HepG2 (cell line): ENCODE results near the gene HMGB3. TPM values are rescaled to one million over a fixed set of nuclear protein-coding genes. Genes with fewer than 3 reads are reported as not detected.

Source experiments
- ATAC-seq: fragments of 200-7000 bp; cut with Tn5 transposase; 3 replicates; pipeline ENCODE4 v1.9.1; 2020; ENCODE audit warnings: mild to moderate bottlenecking, moderate library complexity
- BruUV-seq: library from RNA; stranded (reverse); fragments of 400-500 nt; replicated peaks from 2 replicates; lab custom pipeline; 2021; lab: Mats Ljungman, UMichigan
- CTCF ChIA-PET: fragments of 300-600 bp; formaldehyde crosslinking; extraction: SDS; loops from one replicate; lab custom pipeline; 2021; ENCODE audit warnings: low total read pairs, inconsistent platforms, low intra/inter-chr PET ratio; lab: Yijun Ruan, JAX
- POLR2A ChIA-PET: fragments of 350-600 bp; sonication (Branson Sonifier 250); formaldehyde crosslinking; loops from one replicate; lab custom pipeline; 2020; ENCODE audit warnings: antibody characterized with exemption, inconsistent platforms; lab: Yijun Ruan, JAX
- DNase-seq: peaks from one replicate; pipeline ENCODE4 v3.0.0-alpha.2; 2015; ENCODE audit warnings: low spot score
- FAIRE-seq: peaks from 3 replicates; lab custom pipeline; 2011; peaks lifted over from hg19 to GRCh38; lab: Jason Lieb, UNC
- H2AFZ ChIP-seq: one replicate; pipeline ENCODE4 v1.6.1; 2011; ENCODE audit warnings: low read length, inconsistent platforms
- H3K27ac ChIP-seq: fragments of 300-600 bp; 3 replicates; pipeline ENCODE4 v1.8.0; 2011; ENCODE audit warnings: mixed run types, mild to moderate bottlenecking, mixed read lengths, low read length, inconsistent platforms; ENCODE audit not compliant: insufficient read depth; ENCODE audit errors: extremely low read length
- H3K27me3 ChIP-seq, 2 experiments: fragments of 200-600 bp in 1 of 2; 2 replicates in 1 of 2; 3 replicates in 1 of 2; pipeline versions ENCODE4 v1.6.0 to v1.8.0; 2011; ENCODE audit warnings: low read length in 2 of 2, mild to moderate bottlenecking in 2 of 2, moderate library complexity in 2 of 2, inconsistent platforms in 1 of 2; ENCODE audit not compliant: insufficient read depth in 2 of 2, control insufficient read depth in 1 of 2
- H3K36me3 ChIP-seq, 2 experiments: fragments of 200-600 bp in 1 of 2; replicated peaks in 1 of 2; 2 replicates in 1 of 2; 3 replicates in 1 of 2; pipeline versions ENCODE4 v1.5.1 to v1.8.0; 2011; ENCODE audit warnings: low read length in 2 of 2, inconsistent platforms in 1 of 2; ENCODE audit not compliant: insufficient read depth in 2 of 2, control insufficient read depth in 1 of 2
- H3K4me1 ChIP-seq: 2 replicates; pipeline ENCODE4 v1.5.1; 2012; ENCODE audit warnings: low read length, inconsistent platforms; ENCODE audit not compliant: insufficient read depth
- H3K4me2 ChIP-seq: 2 replicates; pipeline ENCODE4 v1.6.0; 2011; ENCODE audit warnings: low read depth, low read length, inconsistent platforms
- H3K4me3 ChIP-seq, 3 experiments: fragments of 200-600 bp in 1 of 3; sonication (generic), shearing (Covaris generic) in 1 of 3; replicated peaks in 1 of 3; 2 replicates each; pipeline ENCODE4 v1.5.1; 2011 to 2016; ENCODE audit warnings: low read length in 3 of 3, inconsistent platforms in 2 of 3, low read depth in 2 of 3, mild to moderate bottlenecking in 2 of 3, control low read depth in 1 of 3, mixed read lengths in 1 of 3; ENCODE audit not compliant: insufficient read depth in 1 of 3
- H3K79me2 ChIP-seq: one replicate; pipeline ENCODE4 v1.6.1; 2011; ENCODE audit warnings: low read length, inconsistent platforms; ENCODE audit not compliant: insufficient read depth
- H3K9ac ChIP-seq: 2 replicates; pipeline ENCODE4 v1.6.0; 2011; ENCODE audit warnings: mild to moderate bottlenecking, low read depth, low read length, inconsistent platforms; ENCODE audit not compliant: insufficient read depth
- H3K9me3 ChIP-seq: 2 replicates; pipeline ENCODE4 v1.5.1; 2012; ENCODE audit warnings: mild to moderate bottlenecking, low read length
- H4K20me1 ChIP-seq: 2 replicates; pipeline ENCODE4 v1.6.0; 2011; ENCODE audit warnings: inconsistent platforms, mild to moderate bottlenecking, low read length, moderate library complexity; ENCODE audit not compliant: insufficient read depth
- CENPX ChIP-seq: sonication (generic); formaldehyde crosslinking; IDR thresholded peaks from 2 replicates; pipeline ENCODE4 v1.9.0; 2021; ENCODE audit warnings: mild to moderate bottlenecking, missing genetic modification reagents, moderate library complexity
- HMG20A ChIP-seq: IDR thresholded peaks from 2 replicates; pipeline ENCODE4 v1.6.1; 2016; ENCODE audit warnings: borderline replicate concordance
- KIAA2018 ChIP-seq: sonication (generic); formaldehyde crosslinking; IDR thresholded peaks from 2 replicates; pipeline ENCODE4 v1.5.0; 2020; ENCODE audit warnings: mild to moderate bottlenecking, missing genetic modification reagents, borderline replicate concordance
- PRDM4 ChIP-seq: sonication (generic); formaldehyde crosslinking; IDR thresholded peaks from 2 replicates; pipeline ENCODE4 v1.9.0; 2021; ENCODE audit warnings: missing genetic modification reagents, borderline replicate concordance
- RFX3 ChIP-seq: IDR thresholded peaks from 2 replicates; pipeline ENCODE4 v1.6.1; 2016; ENCODE audit warnings: missing biosample characterization, missing genetic modification reagents
- RFXAP ChIP-seq: sonication (generic); formaldehyde crosslinking; IDR thresholded peaks from 2 replicates; pipeline ENCODE4 v1.4.0; 2020; ENCODE audit warnings: missing genetic modification reagents, borderline replicate concordance
- XRCC5 ChIP-seq: fragments of 200-400 bp; formaldehyde crosslinking; optimal IDR thresholded peaks from 2 replicates; pipeline ENCODE3; 2017; ENCODE audit warnings: mild to moderate bottlenecking, low read length
- ZNF337 ChIP-seq: sonication (generic); formaldehyde crosslinking; IDR thresholded peaks from 2 replicates; pipeline ENCODE4 v1.5.1; 2020; ENCODE audit warnings: missing genetic modification reagents, low read depth, mild to moderate bottlenecking, borderline replicate concordance
- ZNF670 ChIP-seq: sonication (generic); formaldehyde crosslinking; IDR thresholded peaks from 2 replicates; pipeline ENCODE4 v1.8.0; 2022; ENCODE audit warnings: mild to moderate bottlenecking, missing genetic modification reagents, borderline replicate concordance
- WGBS: methylation state at CpG from one replicate; pipeline ENCODE4 v1.1.6; 2017; ENCODE audit warnings: low lambda C conversion rate; 5-methylcytosine and 5-hydroxymethylcytosine counted together
- in situ Hi-C: cut with HindIII; loops from 2 replicates; pipeline ENCODE4 v1.10.0; 2017; ENCODE audit warnings: low pct_unique_long_range_greater_than_20kb; ENCODE audit not compliant: extremely low pct_ligation_motif_present
- intact Hi-C: fragments of 100-400 bp; cut with micrococcal nuclease; formaldehyde crosslinking; loops from one replicate; pipeline ENCODE4 v1.10.0; 2022; ENCODE audit not compliant: unreplicated experiment
- polyA plus RNA-seq, 8 experiments: library from polyadenylated mRNA; depleted of rRNA in 3 of 8; stranded (reverse) in 7 of 8; unstranded in 1 of 8; fragments of >200 nt; fragmentation: Illumina TruSeq in 4 of 8; extraction: Trizol in 4 of 8; gene quantifications; 2 replicates each; pipeline versions ENCODE4 v1.2.1 to v1.2.3, GENCODE V29; 2011 to 2016; ENCODE audit warnings: low read depth in 4 of 8, missing spikeins in 1 of 8, mixed read lengths in 1 of 8; ENCODE audit not compliant: insufficient read depth in 1 of 8
- total RNA-seq, 5 experiments: library from RNA; depleted of rRNA; stranded (reverse); fragments of >200 nt; fragmentation: Illumina TruSeq; extraction: Trizol; gene quantifications; 2 replicates each; pipeline ENCODE4 v1.2.3, GENCODE V29; 2016; ENCODE audit warnings: low read depth in 1 of 5
- TF ChIP-seq, protein P1 (sequence below): sonication (generic); formaldehyde crosslinking; IDR thresholded peaks from 2 replicates; pipeline ENCODE4 v1.9.0; 2022; ENCODE audit warnings: missing genetic modification reagents, mild to moderate bottlenecking, borderline replicate concordance

HMGB3 gene
- total and polyA plus RNA-seq, 2 of the 13 experiments (the other 11 are each of a cell fraction or from before 2014, with no cell fraction given) = 8.5 to 87.1 TPM

DNA sequence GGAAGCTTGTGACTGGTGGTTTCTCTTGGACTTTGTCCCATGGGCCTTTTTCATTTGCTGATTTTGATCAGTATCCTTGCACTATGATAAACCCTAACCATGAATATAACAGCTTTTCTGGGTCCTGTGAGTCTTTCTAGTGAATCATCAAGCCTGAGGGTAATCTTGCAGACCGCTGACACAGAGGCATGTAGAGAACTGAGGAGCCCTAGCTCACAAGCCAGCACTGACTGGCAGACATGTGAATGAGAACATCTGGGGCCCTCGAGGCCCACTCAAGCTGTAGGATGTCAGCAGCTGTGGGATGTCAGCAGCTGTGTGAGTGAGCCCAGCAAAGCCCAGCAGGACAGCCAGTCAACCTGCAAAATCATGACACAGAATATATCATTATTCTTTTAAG, 36.7 kb downstream of the HMGB3 start:
- no peak for ATAC-seq
- intact Hi-C loops (no loop called here), in situ Hi-C loops (no loop called here)
- Histone ChIP-seq H3K27me3 (no peaks in the 10 kb centered on the region), H3K4me2 (no peak overlapping the region), H2AFZ (no peak overlapping the region), H3K4me1 (no peaks in the 10 kb centered on the region), H3K9ac (no peak overlapping the region), H3K79me2 (no peaks in the 10 kb centered on the region), H3K27ac (no peak overlapping the region), H3K4me3 (no peak overlapping the region), H3K9me3 (no peaks in the 10 kb centered on the region), H3K36me3 (no peaks in the 10 kb centered on the region), H4K20me1 (no peaks in the 10 kb centered on the region)
- ChIA-PET POLR2A (no interaction called here), CTCF (no interaction called here)
- no peak for DNase-seq
- WGBS = no CpG with 5 or more reads among the region's 2 CpGs
- no peak for FAIRE-seq
- no TSS peak for BruUV-seq
- TF ChIP-seq KIAA2018 (CRISPR knock-in tag) (no peak), RFXAP (CRISPR knock-in tag) (no peak), ZNF337 (no peak), ZNF670 (no peak), CENPX (CRISPR knock-in tag) (no peak), XRCC5 (no peak), PRDM4 (CRISPR knock-in tag) (no peak), RFX3 (CRISPR knock-in tag) (no peak), HMG20A (CRISPR knock-in tag) (no peak)
- TF ChIP-seq, protein P1, sequence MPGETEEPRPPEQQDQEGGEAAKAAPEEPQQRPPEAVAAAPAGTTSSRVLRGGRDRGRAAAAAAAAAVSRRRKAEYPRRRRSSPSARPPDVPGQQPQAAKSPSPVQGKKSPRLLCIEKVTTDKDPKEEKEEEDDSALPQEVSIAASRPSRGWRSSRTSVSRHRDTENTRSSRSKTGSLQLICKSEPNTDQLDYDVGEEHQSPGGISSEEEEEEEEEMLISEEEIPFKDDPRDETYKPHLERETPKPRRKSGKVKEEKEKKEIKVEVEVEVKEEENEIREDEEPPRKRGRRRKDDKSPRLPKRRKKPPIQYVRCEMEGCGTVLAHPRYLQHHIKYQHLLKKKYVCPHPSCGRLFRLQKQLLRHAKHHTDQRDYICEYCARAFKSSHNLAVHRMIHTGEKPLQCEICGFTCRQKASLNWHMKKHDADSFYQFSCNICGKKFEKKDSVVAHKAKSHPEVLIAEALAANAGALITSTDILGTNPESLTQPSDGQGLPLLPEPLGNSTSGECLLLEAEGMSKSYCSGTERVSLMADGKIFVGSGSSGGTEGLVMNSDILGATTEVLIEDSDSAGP (CRISPR knock-in tag) = no peak
